ENCODE results near the gene LEPR. TPM values are rescaled to one million over a fixed set of nuclear protein-coding genes. Genes with fewer than 3 reads are reported as not detected.
"Not testable (repeated sequence)": the region's sequence is repeated elsewhere in the genome, so short reads cannot be mapped to it uniquely, and the experiment has no call there.

LEPR gene
- polyA plus RNA-seq, 6 donors from 2014 or later: 0.25 to 4.5 (median 1.00) TPM

DNA sequence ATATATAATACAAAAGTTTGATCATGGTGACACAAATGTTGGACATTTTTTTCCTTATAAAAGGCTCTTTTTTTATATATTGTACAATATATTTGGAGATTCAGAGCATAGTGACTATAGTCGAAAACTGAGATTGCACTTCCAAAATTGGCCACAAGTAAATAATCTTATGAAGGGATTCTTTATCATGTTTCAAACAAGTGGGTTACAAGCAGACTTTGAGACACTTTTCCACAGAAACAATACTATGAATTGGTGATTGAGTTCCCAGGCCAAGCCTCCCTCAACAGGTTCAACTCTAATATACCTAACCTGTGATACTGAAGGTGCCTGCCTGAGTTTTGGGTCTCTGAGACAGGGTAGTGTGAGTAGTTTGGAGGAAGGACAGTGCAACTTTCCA is 13.8 kb downstream of the LEPR start:
- no peak for ATAC-seq (ENCODE audit: low read depth in 2 of 2)
- no peak for DNase-seq
- no peaks in the 10 kb centered on the region for H3K27me3 Mint-ChIP-seq

DNA sequence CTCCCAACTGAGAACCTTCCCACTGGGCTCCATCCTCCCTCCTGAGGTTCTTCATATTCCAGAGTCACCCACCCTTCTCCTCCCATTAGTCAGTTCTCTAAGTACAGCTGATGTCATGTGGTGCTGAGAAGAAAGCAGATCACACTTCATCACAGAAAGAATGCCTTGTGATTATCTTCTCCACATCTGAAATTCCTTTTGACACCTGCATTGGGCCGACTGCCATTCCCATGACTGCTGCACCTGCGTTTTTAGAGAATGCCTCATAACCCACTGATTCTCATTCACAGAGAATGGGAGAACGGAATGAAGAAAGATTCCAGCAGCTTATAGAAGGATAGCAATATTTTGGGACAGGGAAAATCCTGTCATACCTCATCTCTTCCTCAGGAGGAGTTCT is 14.3 kb downstream of the LEPR start:
- no peak for DNase-seq
- ATAC-seq (ENCODE audit: low read depth in 2 of 2): no peak
- Mint-ChIP-seq H3K4me1 (no peaks in the 10 kb centered on the region), H3K27ac (peak overlapping the region in 1 of 6 donors; percentile 9), H3K9me3 (no peaks in the 10 kb centered on the region), H3K27me3 (no peaks in the 10 kb centered on the region), H3K36me3 (no peaks in the 10 kb centered on the region), H3K4me3 (no peak overlapping the region)

More for the DNA sequence above, 13.8 kb downstream of the LEPR start:
- Mint-ChIP-seq H3K36me3 (no peaks in the 10 kb centered on the region), H3K4me3 (no peak overlapping the region), H3K4me1 (no peaks in the 10 kb centered on the region), H3K27ac (no peak overlapping the region), H3K9me3 (no peaks in the 10 kb centered on the region)

DNA sequence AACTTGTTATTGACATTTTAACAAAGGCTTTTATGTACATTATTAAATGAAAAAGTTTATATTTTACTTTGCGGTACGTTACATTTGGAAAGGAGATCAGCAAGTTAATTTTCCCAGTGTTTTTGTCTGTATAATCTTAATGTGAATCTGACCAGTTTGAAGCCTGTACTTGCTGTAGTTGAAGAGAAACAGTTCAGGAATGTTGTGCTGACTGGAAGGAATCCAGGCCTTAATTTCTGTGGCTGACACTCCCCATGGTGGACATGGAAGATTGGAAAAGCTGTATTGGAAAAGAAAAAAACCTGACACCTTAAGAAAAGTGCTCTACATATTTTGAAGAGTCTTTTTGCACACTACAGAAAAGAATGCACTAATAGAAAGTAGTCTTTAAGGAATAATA is 15.5 kb downstream of the LEPR start:
- no peaks in the 10 kb centered on the region for H3K4me1 Mint-ChIP-seq
- H3K9me3 Mint-ChIP-seq: no peaks in the 10 kb centered on the region
- H3K4me3 Mint-ChIP-seq: no peak overlapping the region
- no peaks in the 10 kb centered on the region for H3K36me3 Mint-ChIP-seq
- peak overlapping the region in 1 of 6 donors; percentile 43 for H3K27ac Mint-ChIP-seq
- no peak for DNase-seq
- no peaks in the 10 kb centered on the region for H3K27me3 Mint-ChIP-seq
- ATAC-seq (ENCODE audit: low read depth in 2 of 2): no peak

DNA sequence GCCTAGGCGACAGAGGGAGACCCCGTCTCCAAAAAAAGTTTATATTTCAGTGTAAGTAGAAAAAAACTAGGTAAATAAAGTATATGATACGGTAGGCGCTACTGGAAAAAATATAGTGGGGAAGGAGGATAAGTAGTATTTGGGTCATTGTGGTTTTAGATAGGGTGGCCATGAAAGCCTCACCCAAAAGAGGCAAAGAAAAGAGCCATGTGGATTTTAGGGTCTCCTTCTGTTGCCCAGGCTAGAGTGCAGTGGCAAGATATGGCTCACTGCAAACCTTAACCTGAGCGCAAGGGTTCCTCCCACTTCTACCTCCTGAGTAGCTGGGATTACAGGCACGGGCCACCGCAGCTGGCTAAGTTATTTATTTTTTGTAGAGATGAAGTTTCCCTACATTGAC is 17.1 kb downstream of the LEPR start:
- H3K4me1 Mint-ChIP-seq: no peaks in the 10 kb centered on the region
- no peak for ATAC-seq (ENCODE audit: low read depth in 2 of 2)
- H3K27ac Mint-ChIP-seq: peak overlapping the region in 1 of 6 donors; percentile 84
- no peaks in the 10 kb centered on the region for H3K36me3 Mint-ChIP-seq
- no peaks in the 10 kb centered on the region for H3K27me3 Mint-ChIP-seq
- H3K4me3 Mint-ChIP-seq: no peak overlapping the region
- no peak for DNase-seq
- H3K9me3 Mint-ChIP-seq: no peaks in the 10 kb centered on the region

DNA sequence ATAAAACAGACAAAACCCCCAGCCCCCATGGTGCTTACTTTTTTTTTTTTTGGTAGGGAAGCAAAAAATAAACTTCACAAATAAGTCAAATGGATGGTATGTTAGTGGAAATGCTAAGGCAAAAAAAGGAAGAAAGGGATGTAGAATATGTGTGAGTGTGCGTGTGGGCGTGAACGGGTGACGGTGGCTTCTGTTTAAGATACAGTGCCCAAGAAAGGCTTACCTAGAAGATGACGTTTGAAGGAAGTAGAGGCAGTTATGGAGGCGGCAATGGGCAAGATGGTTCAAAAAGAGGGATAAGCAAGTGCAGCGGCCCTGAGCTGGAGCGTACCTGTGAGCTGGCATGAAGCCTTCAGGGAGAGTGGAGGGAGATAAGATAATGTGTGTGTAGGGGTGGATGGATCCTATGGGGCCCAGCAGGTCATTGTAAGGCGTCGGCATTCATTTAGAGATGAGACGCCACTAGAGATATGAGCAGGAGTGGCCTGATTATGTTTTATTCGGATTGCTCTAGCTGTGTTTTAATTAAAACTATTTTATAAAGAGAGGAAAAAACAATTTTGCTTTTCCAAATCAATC is 19.9 kb downstream of the LEPR start:
- Mint-ChIP-seq H3K36me3 (no peaks in the 10 kb centered on the region), H3K4me1 (no peaks in the 10 kb centered on the region), H3K4me3 (no peak overlapping the region), H3K27me3 (no peaks in the 10 kb centered on the region), H3K9me3 (no peaks in the 10 kb centered on the region), H3K27ac (no peak overlapping the region)
- DNase-seq: no peak
- ATAC-seq (ENCODE audit: low read depth in 2 of 2): no peak

DNA sequence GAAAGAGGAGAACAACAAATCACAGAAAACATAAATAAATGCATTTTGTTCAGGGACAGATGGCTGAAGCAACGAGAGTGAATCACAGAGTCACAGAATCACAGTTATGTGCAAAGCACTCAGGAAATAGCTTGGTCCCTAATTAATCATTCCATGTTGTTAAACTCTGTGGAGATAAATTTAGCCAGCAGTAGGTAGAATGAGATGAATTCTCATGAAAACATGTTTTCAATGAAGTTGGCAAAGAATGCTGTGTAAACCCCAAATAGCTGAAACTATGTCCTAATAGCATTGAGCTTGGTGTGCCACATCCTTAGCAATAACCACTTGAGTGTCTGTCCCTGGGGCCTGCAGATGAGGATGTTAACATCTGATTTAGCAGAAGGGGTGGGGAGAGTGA is 20.4 kb downstream of the LEPR start:
- Mint-ChIP-seq H3K4me1 (no peaks in the 10 kb centered on the region), H3K27ac (no peak overlapping the region), H3K27me3 (no peaks in the 10 kb centered on the region), H3K36me3 (no peaks in the 10 kb centered on the region), H3K9me3 (no peaks in the 10 kb centered on the region), H3K4me3 (no peak overlapping the region)
- no peak for ATAC-seq (ENCODE audit: low read depth in 2 of 2)
- no peak for DNase-seq

DNA sequence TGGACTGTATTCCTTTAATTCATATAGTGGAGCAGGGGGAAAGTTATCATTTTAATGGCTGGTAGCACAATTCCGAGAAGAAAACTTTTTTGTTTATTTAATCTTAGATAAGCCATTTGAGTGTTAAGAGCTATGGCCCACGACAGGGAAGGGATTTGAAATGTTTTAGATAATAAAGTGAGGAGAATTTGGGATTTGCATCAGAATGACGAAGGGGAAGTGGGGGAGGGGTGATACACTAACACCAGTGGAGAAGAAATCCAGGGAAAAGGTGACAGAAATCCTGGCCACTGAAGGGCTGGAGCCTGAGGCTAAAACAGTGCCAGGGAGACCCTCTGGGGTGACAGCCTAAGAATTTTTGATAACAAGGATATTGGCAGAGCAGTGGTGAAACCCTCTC is 21.0 kb downstream of the LEPR start:
- H3K4me3 Mint-ChIP-seq: no peak overlapping the region

DNA sequence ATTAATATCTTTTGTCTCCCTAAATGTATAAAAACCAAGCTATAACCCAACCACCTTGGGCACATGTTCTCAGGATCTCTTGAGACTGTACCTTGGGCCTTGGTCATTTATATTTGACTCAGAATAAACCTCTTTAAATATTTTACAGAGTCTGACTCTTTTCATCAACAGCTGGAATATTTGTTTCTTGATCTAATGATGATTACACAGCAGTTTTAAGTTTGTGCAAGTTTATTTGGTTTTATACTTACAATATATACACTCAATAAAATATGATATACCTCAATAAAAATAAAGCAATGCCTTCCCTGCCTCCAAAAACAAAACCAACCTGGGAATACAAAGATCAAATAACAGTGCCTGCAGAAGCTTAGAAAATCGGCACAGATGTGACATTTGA is 22.0 kb downstream of the LEPR start:
- DNase-seq: no peak
- no peak overlapping the region for H3K4me3 Mint-ChIP-seq
- no peaks in the 10 kb centered on the region for H3K27me3 Mint-ChIP-seq
- no peaks in the 10 kb centered on the region for H3K4me1 Mint-ChIP-seq
- H3K9me3 Mint-ChIP-seq: no peaks in the 10 kb centered on the region
- no peaks in the 10 kb centered on the region for H3K36me3 Mint-ChIP-seq
- ATAC-seq (ENCODE audit: low read depth in 2 of 2): no peak
- no peak overlapping the region for H3K27ac Mint-ChIP-seq

More for the DNA sequence above, 21.0 kb downstream of the LEPR start:
- no peaks in the 10 kb centered on the region for H3K9me3 Mint-ChIP-seq
- H3K4me1 Mint-ChIP-seq: no peaks in the 10 kb centered on the region
- H3K27me3 Mint-ChIP-seq: no peaks in the 10 kb centered on the region
- no peaks in the 10 kb centered on the region for H3K36me3 Mint-ChIP-seq
- no peak overlapping the region for H3K27ac Mint-ChIP-seq
- no peak for ATAC-seq (ENCODE audit: low read depth in 2 of 2)
- no peak for DNase-seq

DNA sequence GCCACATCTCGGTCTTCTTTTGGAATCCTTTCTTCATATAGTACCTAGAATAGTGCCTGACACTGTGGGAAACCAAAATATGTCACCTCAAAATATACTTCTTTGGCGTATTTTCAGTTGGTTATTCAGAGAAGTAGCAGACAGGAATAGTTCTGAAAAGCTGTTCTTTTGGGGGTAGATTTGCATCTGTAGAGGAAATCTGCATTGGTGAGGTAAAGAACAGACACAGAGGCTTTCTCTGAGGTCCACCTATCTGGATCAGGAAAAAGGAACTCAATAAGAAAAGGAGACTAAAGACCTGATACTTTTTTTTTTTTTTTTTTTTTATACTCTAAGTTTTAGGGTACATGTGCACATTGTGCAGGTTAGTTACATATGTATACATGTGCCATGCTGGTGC is 23.2 kb downstream of the LEPR start:
- H3K9me3 Mint-ChIP-seq: no peaks in the 10 kb centered on the region
- no peaks in the 10 kb centered on the region for H3K27me3 Mint-ChIP-seq
- H3K36me3 Mint-ChIP-seq: no peaks in the 10 kb centered on the region
- no peak overlapping the region for H3K4me3 Mint-ChIP-seq
- DNase-seq (no peak), ATAC-seq (ENCODE audit: low read depth in 2 of 2) (no peak)
- H3K4me1 Mint-ChIP-seq: no peaks in the 10 kb centered on the region
- H3K27ac Mint-ChIP-seq: no peak overlapping the region

DNA sequence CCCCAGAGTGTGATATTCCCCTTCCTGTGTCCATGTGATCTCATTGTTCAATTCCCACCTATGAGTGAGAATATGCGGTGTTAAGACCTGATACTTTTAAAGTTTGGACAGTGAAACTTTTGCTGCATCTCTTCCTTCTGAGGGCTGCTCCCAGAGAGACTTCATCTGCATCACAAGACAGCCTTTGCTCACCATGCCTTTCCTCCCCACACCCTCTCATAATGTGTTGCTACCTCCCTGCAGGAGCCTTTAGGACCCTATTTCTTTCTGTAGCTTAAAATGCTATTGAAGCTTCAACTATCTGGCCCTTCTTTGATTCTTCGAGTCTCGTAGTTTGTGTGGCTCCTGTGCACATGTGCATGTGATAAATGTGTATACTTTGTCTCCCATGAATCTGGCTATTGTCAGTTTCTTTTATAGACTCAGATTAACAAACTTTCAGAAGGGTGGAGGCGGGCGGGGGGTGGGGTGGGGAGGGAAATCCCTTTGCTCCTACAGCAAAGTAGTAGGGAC is 23.7 kb downstream of the LEPR start:
- Mint-ChIP-seq H3K9me3 (no peaks in the 10 kb centered on the region), H3K27ac (no peak overlapping the region), H3K4me3 (no peak overlapping the region), H3K27me3 (no peaks in the 10 kb centered on the region), H3K36me3 (no peaks in the 10 kb centered on the region), H3K4me1 (no peaks in the 10 kb centered on the region)
- ATAC-seq (ENCODE audit: low read depth in 2 of 2) (no peak), DNase-seq (no peak)

DNA sequence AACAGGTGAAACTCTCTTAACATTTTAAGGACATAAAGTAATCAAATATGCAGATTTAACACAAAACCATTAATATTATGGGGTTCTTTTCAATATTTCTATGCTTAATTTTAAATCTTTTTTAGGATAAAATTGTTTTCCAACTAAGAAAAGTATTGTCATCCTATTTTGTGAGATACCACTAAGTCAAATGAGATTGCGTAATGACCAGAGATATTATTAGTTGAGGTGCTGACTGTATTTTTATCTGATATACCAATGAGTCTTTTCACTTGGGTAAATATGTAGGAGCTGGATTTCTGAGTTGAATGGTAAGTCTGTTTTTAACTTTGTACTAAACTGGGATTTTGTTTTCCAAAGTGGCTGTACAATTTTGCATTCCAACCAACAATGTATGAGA is 25.4 kb downstream of the LEPR start:
- Mint-ChIP-seq H3K27me3 (no peaks in the 10 kb centered on the region), H3K9me3 (no peaks in the 10 kb centered on the region), H3K27ac (no peak overlapping the region), H3K4me1 (no peaks in the 10 kb centered on the region), H3K4me3 (no peak overlapping the region), H3K36me3 (no peaks in the 10 kb centered on the region)
- ATAC-seq (ENCODE audit: low read depth in 2 of 2): no peak
- DNase-seq: no peak

DNA sequence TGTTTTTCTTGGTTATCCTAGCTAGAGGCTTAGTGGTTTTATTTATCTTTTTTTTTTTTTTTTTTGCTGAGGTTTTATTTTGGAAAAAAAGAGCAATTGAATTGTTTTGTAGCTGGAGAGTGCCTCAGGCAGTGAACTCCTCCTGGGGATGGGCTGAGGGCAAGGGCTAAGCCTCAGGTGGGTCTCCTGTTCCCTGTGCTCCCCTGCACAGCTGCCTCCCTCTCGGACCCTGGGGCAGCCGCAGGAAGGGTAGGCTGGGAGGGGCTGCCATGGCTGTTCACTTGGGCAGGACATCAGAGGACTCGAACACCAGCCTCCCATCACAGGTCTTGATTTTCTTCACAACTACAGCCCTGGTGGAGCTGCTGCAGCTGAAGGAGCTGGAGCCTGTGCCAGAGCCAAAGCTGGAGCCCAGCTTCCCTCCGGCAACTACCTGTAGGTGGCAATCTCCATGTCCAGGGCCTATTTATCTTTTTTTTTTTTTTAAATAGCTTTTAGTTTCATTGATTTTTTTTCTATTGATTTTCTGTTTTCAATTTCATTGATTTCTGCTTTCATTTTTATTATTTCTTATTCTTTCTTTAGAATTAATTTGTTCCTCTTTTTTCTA is 28.9 kb downstream of the LEPR start:
- Mint-ChIP-seq H3K9me3 (peaks cover 0 to 4% (median 0%) of the 10 kb centered on the region in 7 donors), H3K27me3 (no peaks in the 10 kb centered on the region), H3K4me3 (no peak overlapping the region), H3K36me3 (no peaks in the 10 kb centered on the region), H3K27ac (no peak overlapping the region), H3K4me1 (no peaks in the 10 kb centered on the region)
- DNase-seq: no peak
- no peak for ATAC-seq (ENCODE audit: low read depth in 2 of 2)

DNA sequence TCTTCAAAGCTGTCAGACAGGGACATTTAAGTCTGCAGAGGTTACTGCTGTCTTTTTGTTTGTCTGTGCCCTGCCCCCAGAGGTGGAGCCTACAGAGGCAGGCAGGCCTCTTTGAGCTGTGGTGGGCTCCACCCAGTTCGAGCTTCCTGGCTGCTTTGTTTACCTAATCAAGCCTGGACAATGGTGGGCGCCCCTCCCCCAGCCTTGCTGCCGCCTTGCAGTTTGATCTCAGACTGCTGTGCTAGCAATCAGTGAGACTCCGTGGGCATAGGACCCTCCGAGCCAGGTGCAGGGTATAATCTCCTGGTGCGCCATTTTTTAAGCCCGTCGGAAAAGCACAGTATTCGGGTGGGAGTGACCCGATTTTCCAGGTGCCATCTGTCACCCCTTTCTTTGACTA is 35.2 kb downstream of the LEPR start:
- ATAC-seq (ENCODE audit: low read depth in 2 of 2); H3K27ac Mint-ChIP-seq; DNase-seq; H3K4me3 Mint-ChIP-seq; H3K27me3 Mint-ChIP-seq; H3K4me1 Mint-ChIP-seq: not testable (repeated sequence)
- H3K9me3 Mint-ChIP-seq: peaks cover 5 to 19% (median 10%) of the 10 kb centered on the region in 7 donors
- peaks cover 9 to 13% of the 10 kb centered on the region in 2 donors for H3K36me3 Mint-ChIP-seq

DNA sequence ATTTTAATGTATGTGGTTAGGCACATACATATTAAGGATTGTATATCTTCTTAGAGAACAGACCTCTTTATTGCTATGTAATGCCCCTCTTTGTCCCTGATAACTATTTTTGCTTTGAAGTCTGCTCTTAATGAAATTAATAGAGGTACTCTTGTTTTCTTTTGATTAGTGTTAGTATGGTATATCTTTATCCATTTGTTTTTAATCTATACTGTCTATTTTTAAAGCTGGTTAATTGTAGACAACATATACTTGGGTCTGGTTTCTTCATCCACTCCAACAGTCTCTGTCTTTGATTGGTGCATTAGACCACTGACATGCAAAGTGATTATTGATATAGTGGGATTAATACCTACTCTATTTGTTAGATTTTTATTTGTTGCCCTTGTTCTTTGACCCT is 36.0 kb downstream of the LEPR start:
- ATAC-seq (ENCODE audit: low read depth in 2 of 2): no peak
- Mint-ChIP-seq H3K9me3 (peaks cover 5 to 19% (median 10%) of the 10 kb centered on the region in 7 donors), H3K4me3 (no peak overlapping the region), H3K36me3 (peaks cover 9 to 13% of the 10 kb centered on the region in 2 donors), H3K27me3 (peaks cover 0 to 6% (median 5%) of the 10 kb centered on the region in 3 donors), H3K27ac (no peak overlapping the region), H3K4me1 (peaks cover 0 to 5% (median 2%) of the 10 kb centered on the region in 3 donors)
- DNase-seq: no peak
